Ovary (tissue), 9 donors: Measurements from ENCODE around the gene TENM4. TPM values are rescaled to one million over a fixed set of nuclear protein-coding genes. Genes with fewer than 3 reads are reported as not detected.
"Not testable (repeated sequence)": the region's sequence is repeated elsewhere in the genome, so short reads cannot be mapped to it uniquely, and the experiment has no call there.

Experiments used
- DNase-seq, 5 donors: peaks; one replicate each; pipeline ENCODE4 v3.0.0-alpha.2; 2019 to 2020
- H3K27ac ChIP-seq, 2 donors: fragments of 200-600 bp; one replicate each; pipeline versions ENCODE4 v1.5.1 to v1.8.0; 2019 to 2022
- H3K27me3 ChIP-seq: fragments of 200-600 bp; one replicate; pipeline ENCODE4 v1.8.0; 2022
- H3K36me3 ChIP-seq: fragments of 200-600 bp; sonication (generic); one replicate; pipeline ENCODE4 v1.5.1; 2019
- H3K4me1 ChIP-seq: one replicate; pipeline ENCODE4 v1.8.1; 2013; ENCODE audit warnings: mild to moderate bottlenecking, moderate library complexity; ENCODE audit not compliant: insufficient read depth
- H3K4me3 ChIP-seq: fragments of 200-600 bp; sonication (generic); one replicate; pipeline ENCODE4 v1.5.1; 2017
- H3K9me3 ChIP-seq, 2 donors: fragments of 200-600 bp in 1 of 2; sonication (generic) in 1 of 2; one replicate each; pipeline versions ENCODE4 v1.5.1 to v1.8.1; 2013 to 2019; ENCODE audit warnings: mild to moderate bottlenecking in 1 of 2, moderate library complexity in 1 of 2
- CTCF ChIP-seq, 3 donors: fragments of 450-650 bp in 2 of 3; fragments of 200-600 bp in 1 of 3; IDR thresholded peaks; one replicate each; pipeline versions ENCODE4 v1.5.1 to v1.8.0; 2016 to 2022; ENCODE audit warnings: antibody characterized with exemption in 3 of 3, mild to moderate bottlenecking in 1 of 3
- EP300 ChIP-seq: sonication (generic); formaldehyde crosslinking; IDR thresholded peaks from one replicate; pipeline ENCODE4 v1.6.1; 2017; ENCODE audit warnings: antibody characterized with exemption
- POLR2A ChIP-seq: fragments of 450-650 bp; IDR thresholded peaks from one replicate; pipeline ENCODE4 v1.6.1; 2017; ENCODE audit warnings: antibody characterized with exemption, mild to moderate bottlenecking, moderate library complexity
- whole genome bisulfite sequencing, 3 donors: extraction: QIAGEN DNeasy Blood & Tissue Kit in 1 of 3; methylation state at CpG; one replicate each; pipeline versions ENCODE4 v1.1.5 to v1.1.7; 2013 to 2017; 5-methylcytosine and 5-hydroxymethylcytosine counted together
- intact Hi-C, 4 donors: fragments of 100-400 bp; cut with DNase I; formaldehyde crosslinking; loops; one replicate each; pipeline versions ENCODE4 v1.11.0 to v1.15.1; 2022 to 2023
- polyA plus RNA-seq, 2 donors: library from polyadenylated mRNA; stranded (reverse); fragments of 200-250 nt in 1 of 2; fragments of 350-450 nt in 1 of 2; fragmentation: Illumina TruSeq in 1 of 2; extraction: RNeasy Lipid Tissue Mini Kit (QIAGEN cat#74804) in 1 of 2; gene quantifications; one replicate each; pipeline ENCODE4 v1.2.3, GENCODE V29; 2013 to 2014
- total RNA-seq, 7 donors: library from RNA; depleted of rRNA in 2 of 7; stranded (reverse); fragments of >200 nt in 2 of 7; fragmentation: NEBNext Ultra II Directional in 3 of 7; extraction: Animal tissue kit (Norgen Biotek cat#: 25700) in 3 of 7; gene quantifications; one replicate each; pipeline versions ENCODE4 v1.1.0 to v1.2.4, GENCODE V29; 2016 to 2023
- donor health status: DM: no; HTN: no; CAD: no; lungs with moderate emphysema.
- donor health status: DM: no; HTN: no; CAD: no.
- donor health status: Bipolar disorder and iron deficiency.
- donor health status: DM: yes; HTN: yes; CAD: no.
- donor health status: DM: no; HTN: no; CAD: no.
- donor health status: DM: yes; HTN: yes; CAD: no.

TENM4 gene
- total and polyA plus RNA-seq, 9 donors: 11.0 to 206 (median 107) TPM

- Histone ChIP-seq H3K27me3 (no peaks in the 10 kb centered on the region), H3K36me3 (no peaks in the 10 kb centered on the region), H3K9me3 (no peaks in the 10 kb centered on the region), H3K4me3 (no peak overlapping the region), H3K27ac (no peak overlapping the region), H3K4me1 (no peaks in the 10 kb centered on the region)
- intact Hi-C loops: no loop called here
- DNase-seq: no peak
- TF ChIP-seq EP300 (no peak), CTCF (IDR thresholded peaks at IDR 0.05) (no peak), POLR2A (no peak)
- 71 to 92% (median 86%) methylated on average over 3 of the region's 3 CpGs for WGBS, 3 donors
Measured at GRCh38 chr11:78829146-78829545, 611.7 kb downstream of the TENM4 start.

- no peak for DNase-seq
- no peaks in the 10 kb centered on the region for H3K9me3 ChIP-seq
- no peaks in the 10 kb centered on the region for H3K4me1 ChIP-seq
- no peak overlapping the region for H3K27ac ChIP-seq
- WGBS, 3 donors: 90 to 100% (median 94%) methylated on average over 1 of the region's 1 CpG
- no peak for TF ChIP-seq EP300
- TF ChIP-seq CTCF (IDR thresholded peaks at IDR 0.05): no peak
- no peak for TF ChIP-seq POLR2A
- H3K36me3 ChIP-seq: no peaks in the 10 kb centered on the region
- intact Hi-C loops: no loop called here
- H3K27me3 ChIP-seq: no peaks in the 10 kb centered on the region
- H3K4me3 ChIP-seq: no peak overlapping the region
Measured at GRCh38 chr11:78828676-78829075, 612.2 kb downstream of the TENM4 start.

GRCh38 chr11:78827291-78827690 is 613.5 kb downstream of the TENM4 start:
- H3K27ac ChIP-seq, H3K4me1 ChIP-seq, H3K36me3 ChIP-seq, DNase-seq, intact Hi-C loops, H3K27me3 ChIP-seq, H3K9me3 ChIP-seq, H3K4me3 ChIP-seq: not testable (repeated sequence)
- 92 to 94% (median 92%) methylated on average over 4 of the region's 4 CpGs for WGBS, 3 donors

- Histone ChIP-seq H3K4me3 (no peak overlapping the region), H3K9me3 (no peaks in the 10 kb centered on the region), H3K4me1 (no peaks in the 10 kb centered on the region), H3K36me3 (no peaks in the 10 kb centered on the region), H3K27ac (no peak overlapping the region), H3K27me3 (no peaks in the 10 kb centered on the region)
- WGBS, 3 donors: 64 to 90% (median 88%) methylated on average over 1 of the region's 1 CpG
- DNase-seq: no peak
- intact Hi-C loops: no loop called here
- TF ChIP-seq EP300 (no peak), CTCF (IDR thresholded peaks at IDR 0.05) (no peak), POLR2A (no peak)
Measured at GRCh38 chr11:78825591-78826020, 615.2 kb downstream of the TENM4 start.

GRCh38 chr11:78823588-78823987 is 617.2 kb downstream of the TENM4 start:
- no peak for DNase-seq
- no peak overlapping the region for H3K27ac ChIP-seq
- TF ChIP-seq EP300 (no peak), CTCF (IDR thresholded peaks at IDR 0.05) (no peak), POLR2A (no peak)
- WGBS, 3 donors: 69 to 73% (median 70%) methylated on average over 9 of the region's 9 CpGs
- H3K27me3 ChIP-seq: no peaks in the 10 kb centered on the region
- peaks cover 4% of the 10 kb centered on the region for H3K4me1 ChIP-seq
- H3K4me3 ChIP-seq: no peak overlapping the region
- H3K9me3 ChIP-seq: no peaks in the 10 kb centered on the region
- intact Hi-C loops: no loop called here
- H3K36me3 ChIP-seq: no peaks in the 10 kb centered on the region
